Stimulated activated CD8-positive, alpha-beta memory T cell treated with anti-CD3 and anti-CD28 coated beads, Interleukin-7, amount 100 ng/mL, for 24 hours (primary cell): ENCODE measurements around the gene WASF1.

Experiments used
- DNase-seq: peaks from one replicate; pipeline ENCODE4 v3.0.0-alpha.2; 2020; ENCODE audit warnings: low read depth

The WASF1 gene

DNA sequence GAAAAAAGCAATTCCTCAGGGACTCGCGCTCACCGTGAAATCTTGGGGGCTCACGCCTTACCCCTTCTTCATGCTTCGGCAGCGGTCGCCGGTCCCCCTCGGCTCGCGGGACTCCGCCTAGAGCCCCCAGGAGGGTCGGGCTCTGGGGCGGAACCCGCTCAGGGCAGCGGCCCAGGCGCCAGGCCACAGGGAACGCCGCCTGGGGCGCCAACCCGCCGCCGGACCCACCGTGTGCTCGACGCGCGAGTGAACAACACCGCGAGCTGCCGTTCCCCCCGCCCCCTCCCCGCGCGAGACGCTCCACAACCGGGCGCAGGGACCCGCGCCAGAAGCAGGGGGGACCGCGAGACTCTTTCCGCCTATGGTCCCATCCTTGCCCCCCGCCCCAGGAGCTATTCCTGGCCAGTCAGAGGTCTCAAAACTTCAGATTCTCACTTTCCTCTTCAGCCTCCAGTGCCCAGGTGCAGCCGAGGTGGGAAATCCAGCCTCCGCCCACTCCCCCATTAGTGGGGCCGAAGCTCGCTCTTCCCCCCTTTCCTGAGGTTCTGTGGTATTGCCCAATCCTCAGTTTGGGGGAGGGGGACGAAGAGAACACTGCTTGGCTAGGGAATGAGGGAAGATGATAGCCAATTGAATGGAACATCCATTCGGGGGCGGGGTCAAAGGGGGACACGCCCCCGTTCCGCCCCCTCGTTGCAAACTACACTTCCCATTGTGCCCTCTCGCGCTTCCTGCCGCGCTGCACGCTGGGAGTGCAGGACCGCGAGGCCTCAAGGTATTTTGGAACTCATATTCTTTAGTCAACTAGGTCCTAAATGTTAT, at the start of gene WASF1:
TSS of gene WASF1 (minus strand) at position 265 of the 822 bp plus-strand sequence. CDS start 52,069 bp downstream, outside the sequence.
- peak; percentile 76 for DNase-seq

DNA sequence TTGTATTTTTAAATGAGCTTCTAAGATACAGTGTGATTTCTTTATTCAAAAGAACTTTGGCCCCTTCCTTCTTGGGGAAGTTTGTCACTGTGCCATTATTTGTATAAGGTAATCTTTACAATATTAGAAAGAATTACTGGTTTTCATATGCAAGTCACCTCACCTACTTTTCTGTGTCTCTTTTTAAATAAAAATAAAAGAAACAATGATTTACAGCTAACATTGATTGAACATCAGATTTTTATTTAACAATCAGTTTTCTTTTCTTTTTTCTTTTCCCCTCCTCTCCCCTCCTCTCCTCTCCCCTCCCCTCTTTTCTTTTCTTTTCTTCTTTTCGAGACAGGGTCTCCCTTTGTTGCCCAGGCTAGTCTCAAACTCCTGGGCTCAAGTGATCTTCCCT, 46.8 kb upstream of the WASF1 start:
- DNase-seq = no peak

DNA sequence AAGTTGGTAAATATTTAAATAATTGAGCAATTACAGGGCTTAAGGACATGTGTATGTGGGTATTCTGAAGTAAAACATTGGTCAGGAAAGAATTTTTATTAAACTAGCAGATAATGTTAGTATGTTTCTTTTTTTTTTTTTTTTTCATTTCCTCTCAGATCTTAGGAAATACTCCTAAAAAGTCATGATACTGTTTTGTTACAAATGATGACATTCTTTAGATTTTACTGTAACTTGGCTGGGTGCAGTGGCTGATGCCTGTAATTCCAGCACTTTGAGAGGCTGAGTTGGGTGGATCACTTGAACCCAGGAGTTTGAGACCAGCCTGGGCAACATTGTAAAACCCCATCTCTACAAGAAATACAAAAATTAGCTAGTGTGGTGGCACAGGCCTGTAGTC, 42.3 kb upstream of the WASF1 start:
- no peak for DNase-seq

DNA sequence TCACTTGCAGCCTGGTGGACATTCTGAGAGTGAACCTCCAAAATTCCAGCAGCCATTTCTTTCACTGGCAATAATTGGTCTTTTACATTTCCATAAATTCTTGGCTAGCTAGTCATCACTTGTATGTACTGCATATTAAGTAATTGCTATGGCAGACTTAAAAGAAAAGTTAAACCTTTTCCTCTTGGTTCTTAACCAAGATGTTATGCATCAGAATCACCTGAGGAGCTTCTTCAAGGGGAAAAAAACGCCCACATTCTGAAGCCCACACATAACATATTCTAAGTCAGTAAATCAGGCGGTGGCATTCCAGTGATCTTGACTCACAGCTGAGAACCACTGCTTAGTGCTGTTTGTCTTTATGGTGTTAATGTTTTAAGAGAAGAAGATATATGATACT, 37.8 kb upstream of the WASF1 start:
- no peak for DNase-seq

DNA sequence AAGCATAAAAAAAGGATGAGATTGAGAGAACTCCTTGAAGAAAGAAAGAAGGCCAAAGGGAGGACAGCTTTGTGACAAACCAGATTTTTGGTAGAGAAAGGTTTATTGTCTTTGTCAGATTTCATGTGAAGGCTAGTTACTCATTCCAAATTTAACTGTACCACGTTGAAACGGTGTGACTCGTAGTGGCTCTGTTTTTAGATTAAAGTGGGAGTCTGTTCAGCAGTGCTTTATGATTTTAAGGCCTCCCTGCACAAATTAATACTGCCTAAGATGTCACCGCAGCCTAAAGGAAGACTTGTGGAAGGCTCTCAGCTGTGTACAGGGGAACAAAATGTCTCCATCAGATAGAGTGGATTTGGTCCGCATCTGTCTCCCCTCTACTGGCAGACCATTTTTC, 36.7 kb upstream of the WASF1 start:
- DNase-seq = no peak

DNA sequence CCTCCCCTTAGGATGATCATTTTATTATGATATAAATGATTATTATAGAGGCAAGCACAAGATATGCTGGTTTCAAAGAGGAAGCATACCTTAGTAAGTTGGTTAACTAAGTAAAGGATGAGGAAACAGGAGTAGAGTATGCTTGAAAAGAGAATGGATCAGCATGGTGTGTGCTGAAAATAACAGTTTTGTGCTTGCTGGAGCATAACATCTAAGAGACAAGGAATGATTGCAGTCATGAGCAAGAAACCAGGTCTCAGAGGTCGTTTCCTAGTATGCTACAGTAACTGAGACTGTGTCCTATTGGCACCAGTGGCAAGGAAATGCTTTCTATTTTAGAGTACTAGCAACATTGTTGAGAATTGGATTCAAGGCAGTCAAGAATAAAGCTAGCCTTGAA, 34.9 kb upstream of the WASF1 start:
- no peak for DNase-seq

DNA sequence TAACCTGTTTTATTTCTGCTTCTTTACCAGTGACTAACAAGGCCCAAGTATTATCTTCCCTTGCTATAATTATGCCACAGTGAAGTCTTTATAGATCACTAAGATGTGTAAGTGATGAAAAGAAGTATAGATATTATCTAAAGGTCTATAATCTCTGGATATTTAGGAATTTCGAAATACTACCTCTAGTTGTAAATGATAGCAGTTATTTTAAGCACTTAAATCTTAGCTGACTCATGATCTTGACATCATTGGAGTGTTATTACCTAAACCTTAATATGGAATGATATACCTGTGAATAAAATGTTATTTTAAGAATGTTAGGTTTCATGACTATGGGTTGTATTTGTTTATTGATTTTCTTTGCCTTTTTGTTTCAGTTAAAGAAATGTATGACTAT, 32.3 kb upstream of the WASF1 start:
- no peak for DNase-seq

DNA sequence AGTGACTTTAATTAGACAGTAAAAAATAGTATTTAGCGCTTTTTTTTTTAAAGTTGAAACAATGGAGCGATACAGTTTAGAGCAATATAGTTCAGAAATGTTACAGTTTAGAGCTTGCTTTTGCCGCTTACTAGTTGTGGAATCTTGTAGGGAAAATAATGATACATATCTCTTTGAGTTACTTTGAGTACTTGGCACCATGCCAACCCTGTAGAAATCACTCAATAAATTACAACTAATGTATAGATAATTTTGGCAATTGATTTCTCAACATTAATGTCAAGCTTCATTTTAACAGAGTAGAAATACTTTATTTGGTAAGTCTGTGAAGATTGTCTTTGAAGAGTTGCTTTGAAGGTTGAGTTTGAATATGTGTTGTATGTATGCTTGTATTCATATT, 28.2 kb upstream of the WASF1 start:
- DNase-seq = no peak

DNA sequence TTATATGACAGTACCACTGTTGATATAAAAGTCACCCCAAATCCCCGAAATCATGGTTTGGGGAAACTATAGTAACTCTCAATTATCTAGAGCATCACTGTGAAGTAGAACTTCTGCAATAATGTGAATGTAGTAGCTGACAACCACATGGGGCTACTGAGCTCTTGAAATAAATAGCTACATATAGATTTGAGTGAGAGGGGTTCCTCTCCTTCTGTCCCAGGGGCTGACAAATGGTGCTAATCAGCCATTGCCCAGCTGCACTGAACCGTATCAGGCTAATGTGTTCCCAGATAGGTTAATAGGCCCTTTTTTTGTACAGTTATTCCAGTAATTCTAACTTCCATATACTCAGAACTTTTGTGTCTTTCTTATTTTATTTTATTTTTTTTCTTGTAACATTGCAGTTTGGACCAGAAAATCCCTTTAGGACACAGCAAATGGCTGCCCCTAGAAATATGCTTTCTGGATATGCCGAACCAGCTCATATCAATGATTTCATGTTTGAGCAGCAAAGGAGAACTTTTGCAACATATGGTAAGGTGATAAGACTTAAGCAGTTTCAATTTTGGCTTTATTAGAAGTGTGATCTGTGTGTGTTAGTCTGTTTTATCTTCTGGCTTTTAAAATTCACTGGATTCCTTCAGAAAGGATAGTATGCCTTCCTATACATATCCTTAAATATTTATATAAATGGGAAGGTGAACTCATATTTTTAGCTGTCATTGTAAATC, 21.8 kb upstream of the WASF1 start:
- no peak for DNase-seq

DNA sequence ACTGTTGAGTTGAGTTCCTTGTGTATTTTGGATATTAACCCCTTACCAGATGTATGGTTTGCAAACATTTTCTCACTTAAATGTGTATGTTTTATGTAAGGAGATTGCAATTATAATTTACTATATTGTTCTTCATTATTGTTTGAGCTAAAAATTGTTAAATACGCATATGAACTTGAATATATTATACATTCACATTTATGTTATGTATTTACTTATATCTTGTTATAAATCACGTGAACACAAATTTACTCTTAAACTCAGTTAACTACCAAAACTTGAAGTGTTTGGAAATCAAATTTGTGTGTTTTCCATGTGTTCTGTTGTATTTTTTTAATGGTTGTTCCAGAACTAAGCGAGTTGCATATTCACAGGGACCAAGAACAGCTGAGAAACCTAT, 19.1 kb upstream of the WASF1 start:
- no peak for DNase-seq

DNA sequence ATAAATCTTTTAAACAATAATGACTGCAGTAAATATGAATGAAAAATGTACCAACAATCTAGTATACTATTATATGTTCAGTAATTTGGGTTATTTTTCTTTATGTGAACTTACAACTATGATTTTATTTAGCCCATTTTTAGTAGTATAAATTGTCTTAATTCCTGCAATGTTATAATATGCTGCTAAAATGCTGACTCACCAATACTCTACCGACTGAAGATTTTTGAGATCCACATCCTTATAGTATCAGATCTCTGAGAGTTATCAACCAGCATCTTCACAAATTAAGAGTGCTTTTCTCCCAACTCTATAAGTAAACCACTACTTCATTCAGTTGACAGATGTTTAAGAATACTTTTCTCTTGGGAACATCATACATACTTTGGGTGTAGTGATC, 17.4 kb upstream of the WASF1 start:
- DNase-seq = no peak

DNA sequence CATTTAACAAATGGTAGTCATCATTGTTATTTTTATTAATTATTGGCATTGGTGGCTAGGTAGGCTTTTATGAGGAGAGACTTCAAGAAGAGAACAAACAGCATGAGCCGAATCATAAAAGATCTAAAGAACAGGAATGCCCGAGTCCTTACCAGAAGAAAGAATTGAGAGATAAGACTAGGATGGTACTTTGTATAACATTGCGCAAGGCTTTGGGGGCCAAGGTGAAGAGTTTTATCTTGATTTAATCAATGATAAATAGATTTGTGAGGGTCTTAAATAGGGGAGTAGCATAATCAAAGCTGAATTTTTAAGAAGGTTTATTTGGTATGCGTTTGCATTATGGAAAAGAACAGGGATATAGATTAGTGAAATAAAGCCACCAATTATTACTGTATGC, 16.2 kb upstream of the WASF1 start:
- DNase-seq = no peak

DNA sequence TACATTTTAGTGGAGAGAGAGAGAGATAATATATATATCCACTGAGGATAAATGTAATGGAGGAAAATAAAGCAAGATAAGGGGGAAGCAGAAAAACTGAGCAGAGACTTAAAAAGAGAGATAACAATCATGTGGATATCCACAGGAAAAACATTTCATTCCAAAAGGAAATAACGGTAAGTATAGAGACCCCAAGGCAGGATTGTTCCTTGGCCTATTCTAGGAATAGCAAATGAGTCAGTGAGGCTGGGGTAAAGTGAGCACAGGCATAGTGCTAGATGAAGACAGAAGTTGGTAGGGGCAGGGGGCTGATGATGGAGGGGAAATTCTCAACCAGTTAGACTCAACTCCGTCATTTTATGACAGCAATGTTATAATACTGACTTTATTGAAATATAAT, 12.0 kb upstream of the WASF1 start:
- no peak for DNase-seq

DNA sequence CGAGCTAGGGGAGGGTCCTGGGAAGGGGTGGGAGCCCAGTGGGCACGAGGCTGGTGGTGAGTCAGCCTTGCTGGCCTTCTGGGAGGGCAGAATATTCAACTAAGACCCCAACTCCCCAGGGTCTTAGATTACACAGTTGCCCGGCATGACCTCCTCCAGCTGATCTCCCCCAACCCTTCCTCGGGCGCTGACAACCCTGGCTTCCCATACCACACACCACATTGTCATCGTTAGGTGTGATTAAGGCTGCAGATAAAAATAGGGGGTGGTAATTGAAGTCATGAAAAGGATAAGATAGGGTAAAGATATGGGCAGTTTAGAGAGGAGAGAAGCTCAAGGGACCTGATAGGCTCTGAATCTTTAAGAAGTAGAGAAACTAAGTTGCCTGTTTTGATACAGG, 11.3 kb upstream of the WASF1 start:
- DNase-seq = no peak

DNA sequence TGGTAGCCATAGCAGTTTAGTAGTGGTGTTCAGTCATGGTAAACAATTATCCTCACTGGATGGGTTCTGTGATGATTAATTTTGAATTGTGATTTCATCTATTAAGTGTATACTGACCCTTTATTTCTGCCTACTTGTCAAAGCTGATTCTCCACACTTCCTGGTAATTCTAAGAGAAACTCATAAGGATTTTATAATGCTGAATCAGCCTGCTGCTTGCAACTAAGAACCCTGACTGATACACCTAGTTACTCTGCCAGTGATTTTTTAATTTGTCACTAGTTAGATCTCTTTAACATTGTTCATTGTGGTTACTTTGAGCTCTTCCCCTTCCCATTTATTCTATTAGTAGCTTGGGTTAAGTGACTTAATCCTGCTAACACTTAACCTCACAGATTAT, 9.3 kb upstream of the WASF1 start:
- no peak for DNase-seq

DNA sequence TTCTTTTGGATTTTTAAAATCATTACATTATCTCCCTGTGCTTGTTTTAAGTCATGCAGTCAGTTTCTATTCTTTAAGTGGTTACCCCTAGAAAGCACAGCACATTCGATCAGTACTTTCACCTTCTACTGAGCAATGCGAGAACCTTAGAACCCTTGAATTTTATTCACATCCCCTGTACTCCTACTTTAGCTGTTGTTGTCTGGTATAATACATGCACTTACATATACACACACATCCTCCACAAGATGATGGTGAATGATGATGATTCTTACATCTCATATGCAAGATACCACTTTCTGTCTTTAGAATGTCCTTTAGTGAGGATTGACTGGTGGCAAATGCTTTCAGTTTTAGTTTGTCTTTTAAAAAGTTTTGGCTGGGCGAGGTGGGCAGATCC, 6.4 kb upstream of the WASF1 start:
- DNase-seq = no peak

DNA sequence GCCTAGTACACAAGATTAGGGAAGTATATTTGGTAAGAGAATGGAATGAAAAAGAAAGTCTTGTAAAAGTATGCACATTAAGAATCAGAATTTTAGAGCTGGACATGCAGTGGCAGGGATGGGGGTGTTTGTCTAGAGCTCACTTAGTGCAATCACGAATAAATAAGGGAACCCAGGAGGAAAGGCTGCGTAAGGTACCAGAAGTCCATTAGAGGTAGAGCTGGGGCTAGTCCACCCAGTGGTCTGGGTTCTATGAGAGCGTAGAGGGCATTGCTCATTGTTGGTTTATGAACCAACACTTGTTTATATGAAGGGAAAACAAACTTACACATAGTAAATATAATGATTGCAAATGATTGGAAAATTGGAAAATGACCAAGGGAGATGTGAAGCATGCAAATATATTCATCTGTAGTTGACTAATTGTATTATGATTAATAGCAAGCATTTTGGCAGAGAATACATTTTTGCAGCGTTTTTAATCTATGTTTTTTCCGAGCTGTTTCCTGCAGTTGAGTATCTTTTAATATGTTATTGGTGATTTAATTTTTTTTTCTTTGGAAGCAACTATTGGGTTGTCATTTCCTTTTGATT, 3.9 kb upstream of the WASF1 start:
- no peak for DNase-seq

DNA sequence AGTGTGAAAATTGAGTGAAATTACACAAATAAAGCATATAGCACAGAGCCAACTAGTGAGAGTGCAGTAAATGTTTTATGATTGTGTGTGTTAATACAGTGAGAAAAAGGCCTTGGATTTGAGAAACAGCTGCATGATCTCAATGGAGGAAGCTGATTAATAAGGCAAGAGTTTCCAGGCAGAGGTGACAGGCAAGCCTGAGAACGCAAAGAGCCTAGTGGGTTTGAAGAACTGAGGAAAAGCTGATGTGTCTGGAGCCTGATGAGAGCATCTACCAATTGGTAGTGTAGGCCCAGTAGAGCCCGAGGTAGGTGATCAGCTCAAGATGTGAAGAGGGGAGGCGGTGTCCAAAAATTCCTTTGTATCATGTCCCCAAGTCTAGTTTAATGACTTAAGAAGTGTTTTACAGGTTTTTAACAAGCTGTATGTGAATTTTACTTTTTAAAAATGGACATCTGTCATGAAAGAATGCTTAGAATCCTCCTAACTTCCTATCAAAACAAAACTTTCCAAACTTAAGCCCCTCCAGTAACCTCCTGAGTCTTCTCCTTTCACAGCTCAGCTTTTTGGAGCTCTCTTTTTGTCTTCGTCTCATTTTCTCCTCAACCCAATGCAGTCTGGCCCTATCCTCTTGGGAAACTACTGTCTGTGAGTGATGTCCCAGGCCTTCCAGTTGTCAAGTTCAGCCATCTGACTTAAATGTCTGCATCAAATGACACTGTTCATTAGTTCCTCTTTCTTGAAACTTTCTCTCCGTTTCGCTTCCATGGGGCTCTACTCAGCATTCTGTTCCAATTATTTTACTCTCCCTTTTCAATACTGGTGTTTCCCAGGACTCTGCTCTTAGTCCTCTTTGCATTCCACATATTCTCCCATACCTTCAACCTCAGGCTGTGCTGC, 1.9 kb upstream of the WASF1 start:
- DNase-seq = no peak

DNA sequence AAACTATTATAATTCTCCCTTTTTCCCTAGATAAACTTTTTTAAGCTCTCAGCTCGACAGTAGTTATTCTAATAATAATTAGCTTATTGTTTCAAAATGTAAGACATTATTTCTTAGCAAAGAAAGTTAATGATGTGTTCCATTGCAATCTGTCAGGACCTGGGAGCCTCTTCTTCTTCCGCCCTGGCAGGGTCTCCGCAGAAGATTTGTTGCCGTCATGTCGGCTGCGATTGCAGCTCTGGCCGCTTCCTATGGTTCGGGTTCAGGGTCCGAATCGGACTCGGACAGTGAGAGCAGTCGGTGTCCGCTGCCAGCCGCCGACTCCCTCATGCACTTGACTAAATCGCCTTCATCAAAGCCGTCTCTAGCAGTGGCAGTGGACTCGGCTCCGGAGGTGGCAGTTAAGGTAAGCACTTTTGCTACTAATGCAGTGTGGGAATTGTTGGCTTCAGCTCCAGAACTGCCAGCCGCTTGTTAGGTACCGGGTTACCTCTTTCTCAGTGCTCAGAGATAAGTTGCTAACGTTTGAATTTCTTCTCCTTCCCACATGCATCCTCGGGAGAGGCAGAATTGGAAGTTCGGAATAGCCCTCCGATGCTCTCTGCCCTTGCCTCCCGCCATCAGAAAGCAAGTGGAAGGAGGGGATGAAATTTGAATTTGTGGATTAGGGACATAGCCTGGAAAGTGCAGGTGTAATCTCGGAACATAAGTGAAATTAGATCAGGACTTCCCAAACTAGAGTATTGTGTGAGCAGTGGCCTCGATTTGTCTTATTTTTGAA, 948 bp upstream of the WASF1 start, which contains the start of gene CDC40:
TSS of gene CDC40 (plus strand) at position 200 of the 781 bp plus-strand sequence. CDS start at position 218, 18 bp downstream.
- DNase-seq = peak; percentile 25

DNA sequence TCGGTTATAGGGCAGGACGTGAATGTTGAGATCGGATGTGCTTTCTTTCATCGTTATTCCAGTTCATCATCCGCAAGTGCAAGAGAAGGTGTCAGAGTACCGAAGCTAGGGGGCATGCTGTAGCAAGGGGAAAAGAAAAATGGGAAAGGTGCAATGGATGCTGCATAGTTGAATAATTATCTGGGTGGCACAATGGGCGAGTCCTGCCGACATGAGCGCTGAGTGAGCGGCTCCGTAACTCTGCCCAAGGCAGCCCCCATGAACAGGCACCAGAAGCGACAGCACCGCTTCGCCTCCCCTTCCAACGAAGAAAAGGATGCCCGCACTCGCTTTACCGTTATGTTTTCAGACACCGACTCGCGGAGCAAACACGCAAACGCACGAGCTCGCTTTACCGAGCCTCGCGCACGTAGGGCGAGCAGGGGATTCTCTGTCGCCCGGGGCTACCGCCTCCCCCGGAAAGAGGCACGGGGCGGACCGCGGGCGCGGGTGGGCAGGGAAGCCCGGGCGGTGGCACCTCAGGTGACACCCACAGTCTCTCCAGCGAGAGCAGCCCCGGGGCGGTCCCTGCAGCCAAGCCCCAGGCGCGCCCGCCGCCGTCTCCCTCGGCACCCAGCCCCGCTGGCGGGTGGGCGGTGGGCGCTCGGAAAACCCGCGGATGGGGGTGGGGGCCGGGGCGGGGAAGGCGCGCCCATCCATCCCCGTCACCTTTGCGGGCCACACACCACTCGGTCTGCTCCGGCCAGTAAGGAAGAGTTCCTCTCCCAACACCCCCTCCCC, 654 bp downstream of the WASF1 start:
- DNase-seq = peak; percentile 20
